Measurements from ENCODE around the gene SMAD2. TPM values are rescaled to one million over a fixed set of nuclear protein-coding genes. Genes with fewer than 3 reads are reported as not detected.

The SMAD2 gene
- total and polyA plus RNA-seq, 2 of the 8 experiments (the other 6 are each of a cell fraction or from before 2014, with no cell fraction given), result 28.4 to 124 TPM

DNA sequence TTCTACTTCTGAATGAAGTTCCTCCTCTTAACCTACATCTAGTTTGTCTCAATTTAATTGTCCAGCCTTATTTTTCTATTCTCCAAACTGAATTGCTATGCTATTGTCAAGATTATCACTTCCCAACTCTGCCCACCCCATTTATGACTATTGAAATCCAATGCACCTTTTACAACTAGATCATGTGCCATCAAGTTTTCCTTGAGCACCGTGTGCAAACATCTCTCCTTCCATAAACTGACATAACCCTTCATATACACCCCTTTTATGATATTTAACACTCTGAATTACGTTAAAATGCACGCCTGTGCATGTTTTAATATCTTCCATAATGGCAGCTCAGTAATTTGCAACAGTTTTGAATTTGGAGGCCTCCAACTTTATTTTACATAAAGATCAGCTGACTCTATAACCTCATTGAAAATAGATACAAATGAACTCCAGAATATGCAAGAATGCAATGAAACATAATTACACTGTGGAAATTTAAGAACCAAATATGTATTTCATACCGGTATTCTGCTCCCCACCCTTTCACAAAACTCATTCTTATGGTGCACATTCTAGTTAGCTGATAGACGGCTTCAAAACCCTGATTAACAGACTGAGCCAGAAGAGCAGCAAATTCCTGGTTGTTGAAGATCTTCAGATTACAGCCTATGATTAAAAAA lies 85.5 kb downstream of the SMAD2 start:
- H2BK5ac ChIP-seq (ENCODE audit: low read depth, low read length), result no peak overlapping the region
- no peak overlapping the region for H4K91ac ChIP-seq (replicated peaks; ENCODE audit: insufficient read length, low read length)
- WGBS, 2 experiments (ENCODE audit: extremely low coverage in 1 of 2, insufficient coverage in 1 of 2, insufficient read length in 1 of 2, insufficient replicate concordance in 2 of 2, low coverage in 1 of 2, low lambda C conversion rate in 2 of 2, missing lambda C conversion rate in 1 of 2), result 91% methylated on average over 5 of the region's 5 CpGs; no CpG with 5 or more reads in 1 of the 2 experiments
- H2BK20ac ChIP-seq (ENCODE audit: low read length), result no peak overlapping the region
- no peaks in the 10 kb centered on the region for H3K23me2 ChIP-seq (ENCODE audit: low read depth, low read length)
- no peak overlapping the region for H3K4ac ChIP-seq (replicated peaks; ENCODE audit: insufficient read length, low read depth, low read length)
- ChIA-PET CTCF (ENCODE audit: partially characterized antibody) (no interaction called here), POLR2A (ENCODE audit: partially characterized antibody) (no interaction called here)
- no peak overlapping the region for H3K56ac ChIP-seq (replicated peaks; ENCODE audit: insufficient read length, low read depth, low read length)
- H3K18ac ChIP-seq (ENCODE audit: extremely low read depth, low read length), result no peak overlapping the region
- no peak overlapping the region for H2AFZ ChIP-seq (ENCODE audit: low read length)
- H3K14ac ChIP-seq (ENCODE audit: insufficient read length), result no peak overlapping the region
- DNase-seq (ENCODE audit: low read depth in 1 of 2, low spot score in 2 of 2), result no peak
- H3K79me2 ChIP-seq (ENCODE audit: control insufficient read depth in 1 of 2, insufficient read depth in 2 of 2, low read length in 2 of 2), result no peaks in the 10 kb centered on the region
- H3K4me2 ChIP-seq (ENCODE audit: insufficient read depth in 1 of 2, low read depth in 2 of 2, low read length in 2 of 2), result no peak overlapping the region
- peaks cover 0 to 3% of the 10 kb centered on the region in 2 experiments for H4K20me1 ChIP-seq (replicated peaks in 1 of 2; ENCODE audit: control insufficient read depth in 1 of 2, insufficient read depth in 2 of 2, low read length in 2 of 2)
- H3K23ac ChIP-seq (ENCODE audit: insufficient read length), result no peak overlapping the region
- no peak overlapping the region for H3K9ac ChIP-seq (replicated peaks in 1 of 4; ENCODE audit: extremely low read depth in 1 of 4, low read depth in 3 of 4, low read length in 3 of 4)
- no peak overlapping the region for H3K4me3 ChIP-seq (ENCODE audit: extremely low read depth in 1 of 4, insufficient read depth in 2 of 4, low read depth in 3 of 4, low read length in 4 of 4)
- peaks cover 2 to 69% (median 31%) of the 10 kb centered on the region in 4 experiments; a peak in 7 of 8 replicates for H3K36me3 ChIP-seq (ENCODE audit: control insufficient read depth in 2 of 4, insufficient read depth in 4 of 4, low read length in 3 of 4)
- H3K9me3 ChIP-seq (ENCODE audit: insufficient read depth in 2 of 2, low read depth in 1 of 2, low read length in 1 of 2), result no peaks in the 10 kb centered on the region
- H4K8ac ChIP-seq (ENCODE audit: extremely low read depth, insufficient read depth, low read length), result no peak overlapping the region
- H3K4me1 ChIP-seq (replicated peaks in 1 of 4; ENCODE audit: control insufficient read depth in 3 of 4, insufficient read depth in 4 of 4, low read length in 3 of 4), result no peaks in the 10 kb centered on the region
- H4K5ac ChIP-seq (ENCODE audit: insufficient read length, low read depth, low read length), result no peak overlapping the region
- no peak overlapping the region for H2BK12ac ChIP-seq (ENCODE audit: low read depth, low read length)
- H2BK120ac ChIP-seq (replicated peaks; ENCODE audit: low read depth, low read length), result no peak overlapping the region
- peaks cover 0 to 2% (median 0%) of the 10 kb centered on the region in 4 experiments; a peak in 1 of 7 replicates for H3K27me3 ChIP-seq (replicated peaks in 1 of 4; ENCODE audit: control insufficient read depth in 3 of 4, extremely low read depth in 1 of 4, insufficient read depth in 3 of 4, low read length in 3 of 4)
- TF ChIP-seq, protein P1, sequence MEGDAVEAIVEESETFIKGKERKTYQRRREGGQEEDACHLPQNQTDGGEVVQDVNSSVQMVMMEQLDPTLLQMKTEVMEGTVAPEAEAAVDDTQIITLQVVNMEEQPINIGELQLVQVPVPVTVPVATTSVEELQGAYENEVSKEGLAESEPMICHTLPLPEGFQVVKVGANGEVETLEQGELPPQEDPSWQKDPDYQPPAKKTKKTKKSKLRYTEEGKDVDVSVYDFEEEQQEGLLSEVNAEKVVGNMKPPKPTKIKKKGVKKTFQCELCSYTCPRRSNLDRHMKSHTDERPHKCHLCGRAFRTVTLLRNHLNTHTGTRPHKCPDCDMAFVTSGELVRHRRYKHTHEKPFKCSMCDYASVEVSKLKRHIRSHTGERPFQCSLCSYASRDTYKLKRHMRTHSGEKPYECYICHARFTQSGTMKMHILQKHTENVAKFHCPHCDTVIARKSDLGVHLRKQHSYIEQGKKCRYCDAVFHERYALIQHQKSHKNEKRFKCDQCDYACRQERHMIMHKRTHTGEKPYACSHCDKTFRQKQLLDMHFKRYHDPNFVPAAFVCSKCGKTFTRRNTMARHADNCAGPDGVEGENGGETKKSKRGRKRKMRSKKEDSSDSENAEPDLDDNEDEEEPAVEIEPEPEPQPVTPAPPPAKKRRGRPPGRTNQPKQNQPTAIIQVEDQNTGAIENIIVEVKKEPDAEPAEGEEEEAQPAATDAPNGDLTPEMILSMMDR (IDR thresholded peaks at IDR 0.05; ENCODE audit: control extremely low read depth in 1 of 3, insufficient read depth in 1 of 3, low read depth in 1 of 3, low read length in 3 of 3), result no peak
- TF ChIP-seq TAF7 (optimal IDR thresholded peaks at IDR 0.05; ENCODE audit: borderline replicate concordance, low read depth, low read length) (no peak), POU5F1 (IDR thresholded peaks at IDR 0.05; ENCODE audit: low read depth, low read length) (no peak), POLR2A (IDR thresholded peaks at IDR 0.05; ENCODE audit: control extremely low read depth in 1 of 2, low read depth in 2 of 2, low read length in 2 of 2) (no peak), SIX5 (IDR thresholded peaks at IDR 0.05; ENCODE audit: low read depth, low read length) (no peak), RBBP5 (IDR thresholded peaks at IDR 0.05; ENCODE audit: borderline replicate concordance, low read depth, low read length) (no peak), HDAC2 (IDR thresholded peaks at IDR 0.05; ENCODE audit: borderline replicate concordance in 1 of 2, low read depth in 2 of 2, low read length in 2 of 2) (no peak), TCF12 (IDR thresholded peaks at IDR 0.05; ENCODE audit: low read depth, low read length) (no peak), EGR1 (IDR thresholded peaks at IDR 0.05; ENCODE audit: borderline replicate concordance, low read depth, low read length) (no peak), CEBPB (IDR thresholded peaks at IDR 0.05; ENCODE audit: low read depth, low read length) (no peak), SIRT6 (IDR thresholded peaks at IDR 0.05; ENCODE audit: low read length) (no peak), SP4 (IDR thresholded peaks at IDR 0.05; ENCODE audit: low read length) (no peak)
- H3K79me1 ChIP-seq (ENCODE audit: low read depth, low read length), result no peaks in the 10 kb centered on the region
- no peak overlapping the region for H2BK15ac ChIP-seq (ENCODE audit: low read length)
- FAIRE-seq, result no peak
- no peak overlapping the region for H2AK5ac ChIP-seq (ENCODE audit: low read depth, low read length)
- no peak overlapping the region for H3K27ac ChIP-seq (ENCODE audit: low read depth, low read length)
